SK-N-SH (cell line): ENCODE data around the gene PSMD4. TPM values are rescaled to one million over a fixed set of nuclear protein-coding genes. Genes with fewer than 3 reads are reported as not detected.

Experiments
- CTCF ChIA-PET: fragments of 300-600, 350-600 bp; formaldehyde crosslinking; extraction: SDS; loops from one replicate; lab custom pipeline; 2021; lab: Yijun Ruan, JAX
- POLR2A ChIA-PET: fragments of 350-600 bp; sonication (Branson Sonifier 250); formaldehyde crosslinking; extraction: SDS; loops from one replicate; lab custom pipeline; 2020; ENCODE audit warnings: antibody characterized with exemption, inconsistent platforms; lab: Yijun Ruan, JAX
- DNase-seq: peaks from one replicate; pipeline ENCODE4 v3.0.0; 2012
- H2AFZ ChIP-seq: fragments of 200-600 bp; sonication (generic); 2 replicates; pipeline ENCODE4 v1.8.1; 2016; ENCODE audit warnings: antibody characterized with exemption, mild to moderate bottlenecking, low read depth
- H3F3A ChIP-seq: fragments of 200-600 bp; sonication (generic); replicated peaks from 2 replicates; pipeline ENCODE3; 2016; ENCODE audit warnings: antibody characterized with exemption, mild to moderate bottlenecking; ENCODE audit not compliant: insufficient read depth
- H3K27ac ChIP-seq, 2 experiments: fragments of 200-500 bp in 1 of 2; fragments of 200-600 bp in 1 of 2; sonication (Bioruptor generic) in 1 of 2; sonication (generic), shearing (Covaris generic) in 1 of 2; 2 replicates each; pipeline versions ENCODE4 v1.5.1 to v1.6.1; 2014 to 2016; ENCODE audit warnings: low read depth in 2 of 2, inconsistent platforms in 1 of 2, low read length in 1 of 2, mild to moderate bottlenecking in 1 of 2, mixed read lengths in 1 of 2
- H3K27me3 ChIP-seq: fragments of 200-600 bp; sonication (generic), shearing (Covaris generic); 2 replicates; pipeline ENCODE4 v1.6.1; 2016; ENCODE audit warnings: mixed run types; ENCODE audit not compliant: insufficient read depth
- H3K36me3 ChIP-seq, 2 experiments: fragments of 200-500 bp in 1 of 2; fragments of 200-600 bp in 1 of 2; sonication (Bioruptor generic) in 1 of 2; sonication (generic) in 1 of 2; replicated peaks in 1 of 2; 2 replicates each; pipeline versions ENCODE3 to v1.5.1; 2014 to 2016; ENCODE audit warnings: low read length in 1 of 2, mild to moderate bottlenecking in 1 of 2; ENCODE audit not compliant: insufficient read depth in 2 of 2, control insufficient read depth in 1 of 2
- H3K4me1 ChIP-seq, 2 experiments: fragments of 200-500 bp in 1 of 2; fragments of 200-600 bp in 1 of 2; sonication (Bioruptor generic) in 1 of 2; sonication (generic), shearing (Covaris generic) in 1 of 2; 2 replicates each; pipeline versions ENCODE4 v1.5.1 to v1.6.1; 2014 to 2016; ENCODE audit warnings: low read depth in 1 of 2, low read length in 1 of 2, mixed run types in 1 of 2; ENCODE audit not compliant: insufficient read depth in 2 of 2, control insufficient read depth in 1 of 2
- H3K4me2 ChIP-seq: fragments of 200-600 bp; sonication (generic), shearing (Covaris generic); 2 replicates; pipeline ENCODE4 v1.6.1; 2017; ENCODE audit warnings: mixed run types
- H3K4me3 ChIP-seq, 2 experiments: fragments of 200-500 bp in 1 of 2; fragments of 200-600 bp in 1 of 2; sonication (Bioruptor generic) in 1 of 2; sonication (generic), shearing (Covaris generic) in 1 of 2; 2 replicates each; pipeline versions ENCODE4 v1.5.1 to v1.8.1; 2014 to 2016; ENCODE audit warnings: low read depth in 2 of 2, inconsistent platforms in 1 of 2, low read length in 1 of 2, mild to moderate bottlenecking in 1 of 2, mixed read lengths in 1 of 2, moderate library complexity in 1 of 2
- H3K79me2 ChIP-seq: fragments of 200-600 bp; sonication (generic); 2 replicates; pipeline ENCODE4 v1.8.1; 2017; ENCODE audit warnings: mild to moderate bottlenecking; ENCODE audit not compliant: insufficient read depth
- H3K9ac ChIP-seq: fragments of 200-600 bp; sonication (generic); 2 replicates; pipeline ENCODE4 v1.6.1; 2017; ENCODE audit warnings: mixed run types
- H3K9me2 ChIP-seq: fragments of 200-600 bp; sonication (generic); 2 replicates; pipeline ENCODE4 v1.6.1; 2017; ENCODE audit warnings: mixed run types
- H3K9me3 ChIP-seq: fragments of 200-600 bp; sonication (generic); 2 replicates; pipeline ENCODE4 v1.6.1; 2017; ENCODE audit warnings: mixed run types, mild to moderate bottlenecking, moderate library complexity
- H4K20me1 ChIP-seq: fragments of 200-600 bp; sonication (generic); 2 replicates; pipeline ENCODE4 v1.6.1; 2017; ENCODE audit warnings: mild to moderate bottlenecking, mixed run types; ENCODE audit not compliant: insufficient read depth
- CHD2 ChIP-seq: fragments of 150-350 bp; IDR thresholded peaks from 2 replicates; pipeline ENCODE4 v1.6.1; 2018; ENCODE audit warnings: low read length; ENCODE audit not compliant: partially characterized antibody
- EZH2phosphoT487 ChIP-seq: fragments of 200-600 bp; sonication (generic); IDR thresholded peaks from 2 replicates; pipeline ENCODE4 v1.6.1; 2017; ENCODE audit warnings: low read depth, mixed run types, mild to moderate bottlenecking, antibody characterized with exemption, moderate library complexity, borderline replicate concordance
- FOSL2 ChIP-seq: IDR thresholded peaks from 2 replicates; pipeline ENCODE4 v1.4.0; 2012; ENCODE audit warnings: low read depth, mild to moderate bottlenecking, moderate library complexity, borderline replicate concordance
- JUND ChIP-seq: IDR thresholded peaks from 2 replicates; pipeline ENCODE4 v1.4.0; 2012
- MEF2A ChIP-seq: IDR thresholded peaks from 2 replicates; pipeline ENCODE4 v1.4.0; 2012; ENCODE audit warnings: low read depth, borderline replicate concordance
- MXI1 ChIP-seq: IDR thresholded peaks from 2 replicates; pipeline ENCODE4 v1.6.1; 2012; ENCODE audit warnings: mild to moderate bottlenecking, low read depth, low read length, improper control_type of control experiment
- NFIC ChIP-seq: IDR thresholded peaks from 2 replicates; pipeline ENCODE4 v1.4.0; 2012; ENCODE audit warnings: borderline replicate concordance
- RAD21 ChIP-seq: IDR thresholded peaks from 2 replicates; pipeline ENCODE4 v1.6.1; 2012; ENCODE audit warnings: mild to moderate bottlenecking, low read length
- TEAD4 ChIP-seq: IDR thresholded peaks from 2 replicates; pipeline ENCODE4 v1.4.0; 2012; ENCODE audit warnings: mild to moderate bottlenecking, borderline replicate concordance; ENCODE audit not compliant: insufficient read depth
- YY1 ChIP-seq: IDR thresholded peaks from 2 replicates; pipeline ENCODE4 v1.4.0; 2012; ENCODE audit warnings: low read depth, mild to moderate bottlenecking
- WGBS: methylation state at CpG from one replicate; pipeline ENCODE4 v1.1.6; 2017; ENCODE audit warnings: low lambda C conversion rate; 5-methylcytosine and 5-hydroxymethylcytosine counted together
- polyA plus RNA-seq, 3 experiments: library from polyadenylated mRNA; depleted of rRNA; stranded (reverse); fragments of >200 nt; gene quantifications; 2 replicates each; pipeline ENCODE4 v1.2.3, GENCODE V29; 2012
- TF ChIP-seq, protein P1 (sequence below): IDR thresholded peaks from 2 replicates; pipeline ENCODE4 v1.6.1; 2012; ENCODE audit warnings: mild to moderate bottlenecking, low read depth, low read length, moderate library complexity
- TF ChIP-seq, protein P2 (sequence below): IDR thresholded peaks from 2 replicates; pipeline ENCODE4; 2012
- TF ChIP-seq, protein P3 (sequence below): fragments of 200-600 bp; sonication (generic); IDR thresholded peaks from 2 replicates; pipeline ENCODE4 v1.6.1; 2017; ENCODE audit warnings: antibody characterized with exemption, mild to moderate bottlenecking, moderate library complexity

PSMD4 gene
- polyA plus RNA-seq, 1 of the 3 experiments (the other 2 are of a cell fraction) = 419 TPM

DNA sequence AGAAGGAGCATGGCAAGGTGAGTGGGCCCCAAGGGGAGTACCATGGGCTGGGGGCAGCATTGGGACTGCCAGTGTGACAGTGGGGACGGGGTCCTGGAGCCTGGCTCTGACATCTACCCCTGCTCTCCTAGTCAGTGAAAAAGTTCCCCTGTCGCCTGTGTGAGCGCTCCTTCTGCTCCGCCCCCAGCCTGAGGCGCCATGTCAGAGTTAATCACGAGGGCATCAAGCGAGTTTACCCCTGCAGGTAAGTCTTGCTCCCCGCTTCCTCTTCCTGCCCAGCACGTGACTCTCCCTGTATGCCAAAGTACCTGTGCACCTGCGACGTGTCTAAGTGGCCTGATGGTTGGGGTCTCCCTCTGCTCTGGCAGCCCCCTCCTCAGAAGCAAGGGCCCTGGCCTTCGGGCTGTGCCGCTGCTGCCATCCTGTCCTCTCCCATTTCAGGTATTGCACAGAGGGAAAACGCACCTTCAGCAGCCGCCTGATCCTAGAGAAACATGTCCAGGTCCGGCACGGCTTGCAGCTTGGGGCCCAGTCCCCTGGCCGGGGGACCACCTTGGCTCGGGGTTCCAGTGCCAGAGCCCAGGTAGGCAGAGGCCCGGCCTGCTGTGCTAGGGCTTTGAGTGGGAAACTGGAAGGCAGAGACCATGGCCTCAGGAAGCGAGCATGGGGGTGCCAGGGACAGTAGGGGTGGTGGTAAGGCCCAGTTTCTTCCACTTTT is 35.6 kb downstream of the PSMD4 start:
- H3K4me3 ChIP-seq = no peak overlapping the region
- no peak overlapping the region for H3K27ac ChIP-seq
- no peak overlapping the region for H3K4me2 ChIP-seq
- DNase-seq = no peak
- no peak overlapping the region for H2AFZ ChIP-seq
- no peaks in the 10 kb centered on the region for H3K27me3 ChIP-seq
- no peaks in the 10 kb centered on the region for H3K9me3 ChIP-seq
- ChIA-PET POLR2A (no interaction called here), CTCF (interaction anchor here (2.1 kb wide), 1 partner anchor 50 kb away, joined by 9 read pairs; no protein-coding TSS in a partner anchor)
- no peak overlapping the region for H3K9ac ChIP-seq
- peaks cover 23 to 85% of the 10 kb centered on the region in 2 experiments for H3K36me3 ChIP-seq
- TF ChIP-seq JUND = no peak
- TF ChIP-seq EZH2phosphoT487 = no peak
- TF ChIP-seq, protein P1, sequence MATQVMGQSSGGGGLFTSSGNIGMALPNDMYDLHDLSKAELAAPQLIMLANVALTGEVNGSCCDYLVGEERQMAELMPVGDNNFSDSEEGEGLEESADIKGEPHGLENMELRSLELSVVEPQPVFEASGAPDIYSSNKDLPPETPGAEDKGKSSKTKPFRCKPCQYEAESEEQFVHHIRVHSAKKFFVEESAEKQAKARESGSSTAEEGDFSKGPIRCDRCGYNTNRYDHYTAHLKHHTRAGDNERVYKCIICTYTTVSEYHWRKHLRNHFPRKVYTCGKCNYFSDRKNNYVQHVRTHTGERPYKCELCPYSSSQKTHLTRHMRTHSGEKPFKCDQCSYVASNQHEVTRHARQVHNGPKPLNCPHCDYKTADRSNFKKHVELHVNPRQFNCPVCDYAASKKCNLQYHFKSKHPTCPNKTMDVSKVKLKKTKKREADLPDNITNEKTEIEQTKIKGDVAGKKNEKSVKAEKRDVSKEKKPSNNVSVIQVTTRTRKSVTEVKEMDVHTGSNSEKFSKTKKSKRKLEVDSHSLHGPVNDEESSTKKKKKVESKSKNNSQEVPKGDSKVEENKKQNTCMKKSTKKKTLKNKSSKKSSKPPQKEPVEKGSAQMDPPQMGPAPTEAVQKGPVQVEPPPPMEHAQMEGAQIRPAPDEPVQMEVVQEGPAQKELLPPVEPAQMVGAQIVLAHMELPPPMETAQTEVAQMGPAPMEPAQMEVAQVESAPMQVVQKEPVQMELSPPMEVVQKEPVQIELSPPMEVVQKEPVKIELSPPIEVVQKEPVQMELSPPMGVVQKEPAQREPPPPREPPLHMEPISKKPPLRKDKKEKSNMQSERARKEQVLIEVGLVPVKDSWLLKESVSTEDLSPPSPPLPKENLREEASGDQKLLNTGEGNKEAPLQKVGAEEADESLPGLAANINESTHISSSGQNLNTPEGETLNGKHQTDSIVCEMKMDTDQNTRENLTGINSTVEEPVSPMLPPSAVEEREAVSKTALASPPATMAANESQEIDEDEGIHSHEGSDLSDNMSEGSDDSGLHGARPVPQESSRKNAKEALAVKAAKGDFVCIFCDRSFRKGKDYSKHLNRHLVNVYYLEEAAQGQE = no peak
- no peak for TF ChIP-seq YY1
- H4K20me1 ChIP-seq = 0 out of 2 replicates have a peak, but pooled peaks cover 4% of the 10 kb centered on the region
- peaks cover 2% of the 10 kb centered on the region for H3F3A ChIP-seq
- H3K9me2 ChIP-seq = no peaks in the 10 kb centered on the region
- H3K79me2 ChIP-seq = peaks cover 26% of the 10 kb centered on the region; the same call in 1 of the 2 replicates
- H3K4me1 ChIP-seq = no peaks in the 10 kb centered on the region
- WGBS = 96% methylated on average over 21 of the region's 21 CpGs

DNA sequence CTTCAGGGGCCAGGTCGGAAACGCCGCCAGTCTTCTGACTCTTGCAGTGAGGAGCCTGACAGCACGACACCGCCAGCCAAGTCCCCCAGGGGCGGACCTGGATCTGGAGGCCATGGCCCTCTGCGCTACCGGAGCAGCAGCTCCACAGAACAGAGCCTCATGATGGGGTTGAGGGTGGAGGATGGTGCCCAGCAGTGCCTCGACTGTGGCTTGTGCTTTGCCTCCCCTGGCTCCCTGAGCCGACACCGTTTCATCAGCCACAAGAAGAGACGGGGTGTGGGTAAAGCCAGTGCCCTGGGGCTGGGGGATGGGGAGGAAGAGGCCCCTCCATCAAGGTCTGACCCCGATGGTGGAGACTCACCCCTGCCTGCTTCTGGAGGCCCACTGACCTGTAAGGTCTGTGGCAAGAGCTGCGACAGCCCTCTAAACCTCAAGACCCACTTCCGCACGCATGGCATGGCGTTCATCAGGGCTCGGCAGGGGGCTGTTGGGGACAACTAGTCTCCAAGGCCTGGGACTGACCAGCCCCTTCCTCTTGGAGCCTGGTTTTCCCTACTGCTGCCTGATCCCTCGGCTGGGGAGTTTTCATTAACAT is 36.3 kb downstream of the PSMD4 start:
- Histone ChIP-seq H3K9ac (no peak overlapping the region), H3F3A (peaks cover 2% of the 10 kb centered on the region), H3K4me3 (no peak overlapping the region), H4K20me1 (0 out of 2 replicates have a peak, but pooled peaks cover 4% of the 10 kb centered on the region), H3K27ac (no peak overlapping the region; a peak in 1 of 4 replicates), H3K79me2 (peaks cover 19% of the 10 kb centered on the region; the same call in 1 of the 2 replicates), H2AFZ (no peak overlapping the region), H3K9me2 (no peaks in the 10 kb centered on the region), H3K36me3 (peaks cover 26 to 91% of the 10 kb centered on the region in 2 experiments), H3K27me3 (no peaks in the 10 kb centered on the region), H3K4me2 (no peak overlapping the region), H3K9me3 (no peaks in the 10 kb centered on the region), H3K4me1 (no peaks in the 10 kb centered on the region)
- POLR2A ChIA-PET = no interaction called here
- DNase-seq = no peak
- 92% methylated on average over 10 of the region's 19 CpGs for WGBS
- CTCF ChIA-PET = no interaction called here
- TF ChIP-seq, protein P2, sequence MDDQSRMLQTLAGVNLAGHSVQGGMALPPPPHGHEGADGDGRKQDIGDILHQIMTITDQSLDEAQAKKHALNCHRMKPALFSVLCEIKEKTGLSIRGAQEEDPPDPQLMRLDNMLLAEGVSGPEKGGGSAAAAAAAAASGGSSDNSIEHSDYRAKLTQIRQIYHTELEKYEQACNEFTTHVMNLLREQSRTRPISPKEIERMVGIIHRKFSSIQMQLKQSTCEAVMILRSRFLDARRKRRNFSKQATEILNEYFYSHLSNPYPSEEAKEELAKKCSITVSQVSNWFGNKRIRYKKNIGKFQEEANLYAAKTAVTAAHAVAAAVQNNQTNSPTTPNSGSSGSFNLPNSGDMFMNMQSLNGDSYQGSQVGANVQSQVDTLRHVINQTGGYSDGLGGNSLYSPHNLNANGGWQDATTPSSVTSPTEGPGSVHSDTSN = no peak
- TF ChIP-seq JUND = no peak
- no peak for TF ChIP-seq TEAD4
- TF ChIP-seq, protein P3, sequence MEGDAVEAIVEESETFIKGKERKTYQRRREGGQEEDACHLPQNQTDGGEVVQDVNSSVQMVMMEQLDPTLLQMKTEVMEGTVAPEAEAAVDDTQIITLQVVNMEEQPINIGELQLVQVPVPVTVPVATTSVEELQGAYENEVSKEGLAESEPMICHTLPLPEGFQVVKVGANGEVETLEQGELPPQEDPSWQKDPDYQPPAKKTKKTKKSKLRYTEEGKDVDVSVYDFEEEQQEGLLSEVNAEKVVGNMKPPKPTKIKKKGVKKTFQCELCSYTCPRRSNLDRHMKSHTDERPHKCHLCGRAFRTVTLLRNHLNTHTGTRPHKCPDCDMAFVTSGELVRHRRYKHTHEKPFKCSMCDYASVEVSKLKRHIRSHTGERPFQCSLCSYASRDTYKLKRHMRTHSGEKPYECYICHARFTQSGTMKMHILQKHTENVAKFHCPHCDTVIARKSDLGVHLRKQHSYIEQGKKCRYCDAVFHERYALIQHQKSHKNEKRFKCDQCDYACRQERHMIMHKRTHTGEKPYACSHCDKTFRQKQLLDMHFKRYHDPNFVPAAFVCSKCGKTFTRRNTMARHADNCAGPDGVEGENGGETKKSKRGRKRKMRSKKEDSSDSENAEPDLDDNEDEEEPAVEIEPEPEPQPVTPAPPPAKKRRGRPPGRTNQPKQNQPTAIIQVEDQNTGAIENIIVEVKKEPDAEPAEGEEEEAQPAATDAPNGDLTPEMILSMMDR = no peak
- TF ChIP-seq, protein P1 = no peak
- TF ChIP-seq FOSL2 = no peak
- no peak for TF ChIP-seq MXI1
- TF ChIP-seq NFIC = no peak
- no peak for TF ChIP-seq MEF2A
- no peak for TF ChIP-seq EZH2phosphoT487
- no peak for TF ChIP-seq RAD21
- TF ChIP-seq CHD2 = no peak
